NCI-H128 (cell line): ENCODE data around the gene KRTAP12-1.
"Not testable (repeated sequence)": the region's sequence is repeated elsewhere in the genome, so short reads cannot be mapped to it uniquely, and the experiment has no call there.

Experiments used
- DNase-seq: peaks from one replicate; lab custom pipeline; 2025; ENCODE audit not compliant: unreplicated experiment; lab: John Stamatoyannopoulos, UW

Gene KRTAP12-1

DNA sequence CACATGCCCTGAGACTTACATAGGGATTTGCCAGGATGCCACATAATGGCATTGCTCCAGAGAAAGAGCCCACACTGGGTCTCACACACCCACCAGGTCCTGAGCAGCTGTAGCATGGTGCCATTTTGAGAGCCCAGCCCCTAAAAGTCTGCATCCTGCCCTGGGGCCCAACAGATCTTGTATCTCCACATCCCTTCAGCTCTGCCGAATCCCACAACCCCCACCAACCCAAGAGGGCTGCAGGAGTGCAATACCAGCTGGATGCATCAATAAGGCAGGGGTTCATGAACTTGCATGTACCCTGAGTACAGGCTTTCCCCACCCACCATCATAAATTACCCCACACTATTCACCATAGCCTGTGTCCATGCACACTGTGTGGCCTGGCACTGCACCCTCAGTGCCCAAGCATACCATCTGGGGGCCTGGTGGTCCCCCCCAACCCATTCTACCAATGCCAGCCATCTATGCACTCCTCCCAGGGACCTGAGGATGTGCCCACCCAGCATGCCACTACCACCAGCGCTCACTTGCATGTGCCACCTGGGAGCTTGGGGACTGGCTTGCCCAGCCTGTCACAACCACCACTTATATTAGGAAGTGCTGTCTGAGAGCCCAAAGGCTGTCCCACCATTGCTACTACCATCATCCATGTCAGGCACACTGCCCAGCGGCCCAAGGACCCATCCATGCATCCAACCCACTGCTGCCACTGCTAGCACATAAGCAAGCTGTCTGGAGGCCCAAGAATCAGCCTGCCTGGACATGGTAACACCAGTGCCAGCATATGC is 11.1 kb downstream of the KRTAP12-1 start:
- DNase-seq: no peak

DNA sequence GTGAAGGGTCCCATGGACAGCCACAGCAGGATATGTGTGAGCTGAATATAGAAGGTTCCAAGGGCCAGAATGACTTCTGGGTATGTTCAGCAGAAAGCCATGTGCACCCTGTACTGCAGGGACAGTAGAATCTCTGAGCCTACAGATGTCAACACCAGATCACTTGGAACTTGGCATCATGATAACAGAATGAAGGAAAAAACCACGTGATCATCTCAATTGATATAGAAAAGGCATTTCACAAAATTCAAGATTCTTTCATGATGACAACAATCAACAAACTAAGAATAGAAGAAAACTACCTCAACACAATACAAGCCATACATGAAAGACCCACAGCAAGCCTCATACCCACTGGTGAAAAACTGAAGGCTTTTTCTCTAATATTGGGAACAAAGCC is 14.4 kb downstream of the KRTAP12-1 start:
- no peak for DNase-seq

DNA sequence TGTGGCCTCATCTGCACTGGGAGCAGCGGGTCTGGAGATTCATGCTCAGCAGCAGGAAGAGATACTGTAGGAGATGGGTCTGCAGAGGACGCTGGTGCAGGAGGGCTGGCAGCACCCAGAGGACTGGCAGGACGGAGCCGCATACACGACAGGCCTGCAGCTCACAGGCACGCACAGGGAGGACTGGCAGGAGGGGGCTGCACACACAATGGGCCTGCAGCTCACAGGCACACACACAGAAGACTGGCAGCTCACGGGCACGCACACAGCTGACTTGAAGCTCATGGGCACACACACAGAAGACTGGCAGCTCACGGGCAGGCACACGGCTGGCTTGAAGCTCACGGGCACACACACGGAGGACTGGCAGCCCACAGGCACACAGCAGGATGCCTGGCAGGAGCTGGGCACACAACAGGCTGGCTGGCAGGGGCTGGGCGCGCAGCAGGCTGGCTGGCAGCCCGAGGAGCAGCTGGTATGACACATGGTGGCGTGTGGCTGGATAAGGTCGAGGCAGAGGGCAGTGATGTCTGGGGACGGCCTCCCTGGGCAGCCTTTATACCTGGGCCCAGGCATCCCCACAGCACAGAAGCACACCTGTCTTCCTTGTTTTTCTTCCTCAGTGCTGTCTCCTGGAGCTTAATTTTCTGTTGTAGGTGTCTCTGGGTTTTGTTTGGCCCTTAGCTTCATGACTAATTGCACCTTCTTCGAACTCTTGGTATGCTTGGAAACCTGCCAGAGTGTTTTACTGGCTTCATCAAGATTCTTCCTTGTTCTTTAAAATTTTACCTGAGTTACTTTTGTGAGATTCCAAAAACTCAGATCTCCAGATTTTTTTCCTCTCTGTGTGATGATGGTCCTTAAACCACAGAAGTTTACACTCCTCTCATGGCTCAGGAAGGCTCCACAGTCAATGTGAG is 15.3 kb downstream of the KRTAP12-1 start, which contains the start of gene KRTAP12-2:
KRTAP12-2 (minus strand) TSS at position 527 of the 920 bp plus-strand sequence; CDS start at position 486, 41 bp downstream.
- no peak for DNase-seq

DNA sequence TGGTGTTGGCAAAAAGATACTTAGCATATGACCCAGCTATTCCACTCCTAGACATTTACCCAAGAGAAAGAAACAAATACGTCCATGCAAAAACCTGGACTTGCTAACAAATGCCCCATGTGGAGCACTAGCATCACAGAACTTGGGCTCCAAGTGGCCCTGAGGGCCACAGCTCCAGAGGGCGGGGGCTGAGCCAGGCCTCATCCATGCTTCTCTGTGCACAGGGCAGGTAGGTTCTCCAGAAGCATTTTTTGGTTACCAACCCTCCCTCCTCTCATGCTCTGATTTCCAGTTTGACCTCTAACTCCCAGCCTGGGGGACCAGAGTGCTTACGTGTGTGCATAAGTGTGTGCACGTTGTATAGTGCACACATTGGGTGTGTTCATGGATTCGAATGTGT is 17.3 kb downstream of the KRTAP12-1 start:
- no peak for DNase-seq

DNA sequence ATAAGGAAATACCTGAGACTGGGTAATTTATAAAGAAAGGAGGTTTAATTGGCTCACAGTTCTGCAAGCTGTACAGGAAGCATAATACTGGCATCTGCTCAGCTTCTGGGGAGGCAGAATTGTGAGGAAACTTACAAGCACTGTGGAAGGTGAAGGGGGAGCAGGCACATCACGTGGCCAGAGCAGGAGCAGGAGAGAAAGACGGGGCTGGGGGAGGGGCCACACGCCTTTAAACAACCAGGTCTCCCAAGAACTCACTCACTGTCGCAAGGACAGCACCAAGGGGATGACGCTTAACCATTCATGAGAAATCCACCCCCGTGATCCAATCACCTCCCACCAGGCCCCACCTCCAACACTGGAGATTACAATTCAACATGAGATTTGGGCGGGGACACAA is 20.4 kb downstream of the KRTAP12-1 start:
- not testable (repeated sequence) for DNase-seq

DNA sequence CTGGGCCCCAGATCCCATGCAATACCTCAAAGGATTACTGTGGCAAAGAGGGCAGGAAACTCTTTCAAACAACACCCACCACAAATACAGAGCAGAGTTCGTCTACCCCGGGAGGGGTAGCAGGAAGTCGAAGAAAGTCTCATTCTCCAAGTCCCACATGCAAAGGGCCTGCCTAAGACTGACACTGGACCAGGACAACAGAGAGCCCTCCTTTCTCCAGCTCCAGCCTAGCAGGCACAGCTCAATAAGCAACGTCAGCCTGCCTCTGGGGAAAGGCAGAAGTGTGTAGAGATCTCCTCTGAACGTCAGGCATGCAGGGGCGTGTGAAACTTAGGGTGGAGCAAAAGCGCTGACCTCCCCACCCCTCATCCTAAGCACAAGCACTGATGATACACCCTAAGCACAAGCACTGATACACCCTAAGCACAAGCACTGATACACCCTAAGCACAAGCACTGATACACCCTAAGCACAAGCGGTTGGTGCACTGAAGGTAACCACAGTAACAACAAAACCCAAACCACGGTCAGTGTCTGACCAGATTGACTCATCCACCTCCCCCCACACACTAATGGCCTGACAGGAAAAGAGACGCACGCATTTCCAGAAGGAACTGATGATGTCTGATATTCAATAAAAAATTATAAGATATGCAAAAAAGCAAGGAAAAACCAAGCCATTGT is 22.9 kb downstream of the KRTAP12-1 start:
- DNase-seq: no peak

DNA sequence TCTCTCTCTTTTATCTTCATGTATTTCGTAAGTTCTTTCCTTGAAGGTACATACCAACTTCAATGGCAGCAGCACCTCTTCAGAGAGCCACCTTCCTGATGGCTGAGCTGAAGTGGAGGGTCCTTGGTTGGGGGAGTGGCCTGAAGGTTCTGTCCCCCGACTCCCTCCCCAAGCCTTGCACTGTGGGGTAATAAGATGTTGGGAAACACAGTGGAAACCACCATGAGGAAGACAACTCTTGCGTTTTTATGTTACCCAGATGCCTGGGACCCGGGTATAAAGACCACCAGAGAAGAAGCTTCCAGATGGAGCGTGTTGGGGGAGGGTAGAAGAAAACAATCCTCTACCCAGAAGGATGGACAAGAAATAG is 23.4 kb downstream of the KRTAP12-1 start:
- no peak for DNase-seq

DNA sequence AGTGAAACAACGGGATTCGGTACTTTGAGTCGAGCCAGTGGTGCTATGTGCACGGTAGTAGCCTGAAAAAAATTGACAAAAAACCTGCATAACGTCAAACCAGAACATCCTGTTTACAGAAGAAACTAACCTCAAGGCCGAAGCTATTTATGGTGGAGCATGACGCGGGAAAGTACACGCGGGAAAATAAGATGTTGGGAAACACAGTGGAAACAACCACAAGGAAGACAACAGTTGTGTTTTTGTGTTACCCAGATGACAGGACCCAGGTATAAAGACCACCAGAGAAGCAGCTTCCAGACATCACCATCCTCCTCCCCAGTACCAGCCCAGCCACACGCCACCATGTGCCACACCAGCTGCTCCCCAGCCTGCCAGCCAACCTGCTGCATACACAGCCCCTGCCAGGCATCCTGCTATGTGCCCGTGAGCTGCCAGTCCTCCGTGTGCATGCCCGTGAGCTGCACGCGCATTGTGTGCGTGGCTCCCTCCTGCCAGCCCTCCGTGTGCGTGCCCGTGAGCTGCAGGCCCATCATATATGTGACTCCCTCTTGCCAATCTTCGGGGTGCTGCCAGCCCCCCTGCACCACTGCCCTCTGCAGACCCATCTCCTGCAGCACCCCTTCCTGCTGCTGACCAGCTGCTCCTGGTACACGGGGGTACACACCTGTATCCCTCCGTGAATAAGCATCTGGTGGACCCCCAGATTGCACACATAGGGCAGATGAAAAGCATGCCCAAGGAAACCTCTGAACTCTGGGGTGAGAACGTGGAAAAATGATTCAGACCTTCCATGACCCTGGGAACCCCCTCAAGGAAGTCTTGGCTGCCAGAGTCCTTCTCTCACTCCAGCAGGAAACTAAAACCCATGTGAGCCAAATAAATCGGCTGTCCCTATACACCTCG is 24.1 kb downstream of the KRTAP12-1 start, which contains the start of gene KRTAP12-3:
KRTAP12-3 (plus strand) TSS at position 298 of the 906 bp plus-strand sequence; CDS start at position 346, 48 bp downstream.
- DNase-seq: no peak

DNA sequence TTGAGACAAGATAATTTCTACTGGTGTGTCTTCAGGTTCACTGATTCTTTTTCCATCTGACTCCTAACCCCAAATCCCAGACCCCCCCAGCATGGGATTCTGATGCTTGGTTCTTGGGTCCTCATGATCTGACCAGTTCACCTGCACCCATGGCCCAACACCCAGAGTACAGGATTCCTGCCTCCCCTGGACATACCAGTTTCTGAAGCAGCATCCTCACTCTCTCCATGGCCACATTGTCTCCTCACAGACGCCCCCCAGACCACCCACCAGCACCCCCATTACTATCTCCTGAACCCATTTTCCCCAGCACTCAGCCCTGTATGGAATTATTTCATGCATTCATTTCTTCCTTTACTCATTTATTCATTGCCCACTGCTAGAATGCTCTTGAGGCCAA is 25.1 kb downstream of the KRTAP12-1 start:
- DNase-seq: no peak

DNA sequence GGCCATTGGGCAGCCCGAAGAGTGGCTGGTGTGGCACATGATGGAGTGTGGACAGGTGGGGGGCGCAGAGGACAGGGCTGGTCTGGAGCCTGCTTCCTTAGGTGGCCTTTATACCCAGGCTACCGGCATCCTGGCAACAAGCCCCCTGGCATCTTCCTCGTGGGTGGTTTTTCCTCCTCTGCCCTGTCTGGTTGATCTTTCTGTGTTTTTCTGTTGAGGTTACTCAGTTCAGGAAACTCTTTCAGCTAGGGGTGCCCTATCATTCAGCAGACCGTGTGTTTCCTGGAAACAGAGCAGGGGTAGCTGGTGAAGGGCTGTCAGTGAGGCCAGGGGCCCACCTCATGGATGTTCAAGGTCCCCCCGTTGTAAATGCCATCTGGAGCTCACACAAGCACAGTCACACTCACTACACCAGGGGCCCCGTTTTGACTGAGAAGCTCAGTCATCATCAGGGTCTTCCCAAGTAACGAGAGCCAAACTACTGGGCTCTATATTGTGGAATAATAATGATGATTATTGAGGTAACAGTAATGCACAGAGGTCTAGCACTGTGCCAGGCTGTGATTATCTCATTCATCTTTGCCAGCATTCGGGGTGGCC is 27.3 kb downstream of the KRTAP12-1 start, which contains the start of gene KRTAP12-4:
KRTAP12-4 (minus strand) TSS at position 84 of the 600 bp plus-strand sequence; CDS start at position 39, 45 bp downstream.
- DNase-seq: no peak

DNA sequence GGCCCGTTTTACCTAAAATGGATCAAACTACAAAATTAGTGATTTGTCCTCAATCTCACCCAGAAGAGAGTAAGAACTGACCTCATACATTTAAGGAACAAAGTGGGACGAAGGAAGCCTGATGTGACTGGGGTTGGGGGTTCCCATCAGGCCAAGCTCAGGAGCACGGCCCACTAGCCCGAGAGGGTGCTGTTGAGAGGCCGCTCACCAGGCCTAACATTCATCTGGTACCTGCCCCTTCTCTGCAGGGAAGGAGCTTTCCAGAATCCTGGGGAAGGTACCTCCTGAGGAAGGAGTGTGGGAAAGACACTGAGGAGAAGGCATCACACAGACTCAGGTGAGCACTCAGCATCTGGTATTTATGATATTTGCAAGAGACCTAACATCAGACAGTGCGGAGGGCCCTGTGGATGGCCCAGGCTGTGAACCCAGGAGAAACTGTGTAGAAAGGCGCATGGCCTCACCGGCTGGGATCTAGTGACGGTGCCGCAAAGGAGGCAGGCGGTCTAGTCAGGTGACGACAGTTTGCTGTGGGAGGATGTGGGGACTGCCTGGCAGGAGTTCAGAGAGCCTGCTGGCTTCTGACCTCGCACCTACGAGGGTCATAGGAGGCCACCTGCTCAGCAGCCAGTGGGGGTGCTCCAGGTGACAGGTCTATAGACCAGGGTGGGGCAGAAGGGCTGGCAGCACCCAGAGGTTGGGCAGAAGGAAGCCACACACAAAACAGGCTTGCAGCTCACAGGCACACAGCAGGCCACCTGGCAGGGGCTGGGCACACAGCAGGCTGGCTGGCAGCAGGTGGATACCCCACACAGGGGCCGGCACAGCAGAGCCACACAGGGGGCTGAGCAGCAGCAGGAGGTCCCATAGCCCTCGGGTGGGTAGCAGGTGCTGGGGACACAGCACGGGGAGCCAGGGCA is 28.0 kb downstream of the KRTAP12-1 start:
- DNase-seq: no peak

DNA sequence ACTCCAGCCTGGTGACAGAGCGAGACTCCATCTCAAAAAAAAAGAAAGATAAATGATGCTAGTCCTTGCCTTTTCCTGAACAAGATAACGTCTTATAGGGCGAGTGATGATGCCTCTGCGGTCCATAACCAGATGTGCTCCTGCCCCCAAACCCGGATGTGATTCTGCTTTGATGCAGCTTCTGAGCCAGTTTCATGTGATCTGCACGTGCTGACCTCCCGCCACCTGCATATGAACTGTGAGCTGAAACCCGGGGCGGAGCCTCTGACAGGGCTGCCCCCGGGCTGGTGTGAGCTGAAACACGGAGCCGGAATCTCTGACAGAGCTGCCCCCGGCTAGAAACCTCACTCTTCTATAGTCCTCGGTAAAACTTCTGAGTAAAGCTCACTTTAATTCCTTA is 28.8 kb downstream of the KRTAP12-1 start:
- DNase-seq: no peak

DNA sequence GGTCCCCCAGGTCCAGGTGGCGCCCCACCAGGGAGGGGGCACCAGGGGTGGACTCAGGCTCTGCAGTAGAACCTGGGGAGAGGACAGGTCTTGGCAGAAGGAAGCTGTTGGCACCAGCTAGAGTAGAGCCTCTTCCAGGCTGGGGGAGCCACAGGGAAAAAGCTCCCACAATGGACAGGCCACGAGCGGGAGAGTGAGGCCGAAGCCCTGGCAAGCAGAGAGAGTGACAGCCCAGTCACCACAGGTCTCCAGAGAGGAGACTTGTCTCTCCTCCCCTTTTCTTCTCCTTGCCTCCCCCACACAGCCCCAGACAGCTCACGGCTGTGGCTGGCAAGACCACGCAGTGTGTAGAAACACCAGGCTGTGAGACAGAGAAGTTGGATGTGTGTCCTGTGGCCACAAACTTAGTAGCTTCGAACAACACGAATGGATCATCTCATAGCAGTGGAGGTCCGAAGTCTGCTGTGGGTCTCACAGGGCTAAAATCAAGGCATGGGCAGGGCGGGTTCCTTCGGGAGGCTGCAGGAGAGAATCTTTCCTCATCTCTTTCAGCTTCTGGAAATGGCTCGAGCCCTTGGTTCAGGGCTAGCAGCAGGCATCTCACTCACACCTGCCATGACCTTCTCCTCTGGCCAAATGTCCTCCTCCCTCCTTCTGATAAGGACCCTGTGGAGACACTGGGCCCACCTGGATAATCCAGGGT is 30.8 kb downstream of the KRTAP12-1 start:
- no peak for DNase-seq

DNA sequence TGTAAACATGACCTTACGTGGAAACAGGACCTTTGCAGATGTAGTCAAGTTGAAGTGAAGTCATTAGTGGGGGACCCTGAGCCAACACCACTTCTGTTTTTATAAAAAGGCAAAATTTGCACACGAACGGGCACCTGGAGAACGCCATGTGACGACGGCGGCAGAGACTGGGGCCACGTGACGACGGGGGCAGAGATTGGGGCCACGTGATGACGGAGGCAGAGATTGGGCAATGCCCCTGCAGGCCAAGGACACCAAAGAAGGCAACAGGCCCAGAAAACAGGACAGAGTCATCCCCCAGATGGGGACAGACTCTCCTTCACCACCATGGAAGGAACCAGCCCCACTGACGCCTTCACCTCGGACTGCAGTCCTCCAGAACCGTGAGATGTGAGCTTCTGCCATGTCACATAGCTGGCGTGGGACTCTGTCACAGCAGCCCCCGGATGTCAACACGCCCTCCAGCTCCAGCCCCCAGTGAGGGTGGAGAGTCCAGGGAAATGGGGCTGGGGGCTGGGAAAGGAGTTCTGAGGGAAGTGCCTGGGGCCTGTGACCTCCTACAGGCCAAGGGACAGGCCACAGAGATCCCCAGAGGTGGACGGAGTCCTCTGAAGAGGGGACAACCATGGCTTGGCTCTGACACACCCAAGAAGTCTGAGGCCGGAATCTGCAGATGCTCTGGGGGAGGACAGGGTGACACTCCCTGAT is 31.5 kb downstream of the KRTAP12-1 start:
- no peak for DNase-seq

DNA sequence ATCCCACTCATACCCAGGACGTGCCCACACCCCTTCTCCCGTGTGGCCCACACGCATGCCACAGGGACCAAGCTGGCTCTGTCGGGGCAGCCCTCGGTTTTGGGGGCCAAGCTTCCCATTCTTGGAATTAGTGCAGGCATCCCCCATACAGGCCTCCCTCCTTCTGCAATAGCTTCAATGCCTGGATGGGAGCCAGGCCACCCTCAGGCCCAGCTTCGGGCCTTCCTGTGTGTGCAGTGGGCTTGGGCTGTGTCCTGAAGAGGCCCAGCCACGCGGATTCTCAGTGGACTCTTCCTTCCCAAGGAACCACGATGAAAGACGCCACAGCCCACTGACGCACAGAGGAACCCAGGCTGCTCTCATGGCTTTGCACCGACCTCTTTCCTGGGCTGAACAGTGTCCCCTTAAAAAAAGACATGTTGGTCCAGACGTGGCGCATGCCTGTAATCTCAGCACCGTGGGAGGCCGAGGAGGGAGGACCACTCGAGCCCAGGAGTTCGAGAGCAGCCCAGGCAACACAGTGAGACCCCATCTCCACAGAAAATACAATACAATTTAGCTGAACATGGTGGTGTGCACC is 32.4 kb downstream of the KRTAP12-1 start:
- no peak for DNase-seq

DNA sequence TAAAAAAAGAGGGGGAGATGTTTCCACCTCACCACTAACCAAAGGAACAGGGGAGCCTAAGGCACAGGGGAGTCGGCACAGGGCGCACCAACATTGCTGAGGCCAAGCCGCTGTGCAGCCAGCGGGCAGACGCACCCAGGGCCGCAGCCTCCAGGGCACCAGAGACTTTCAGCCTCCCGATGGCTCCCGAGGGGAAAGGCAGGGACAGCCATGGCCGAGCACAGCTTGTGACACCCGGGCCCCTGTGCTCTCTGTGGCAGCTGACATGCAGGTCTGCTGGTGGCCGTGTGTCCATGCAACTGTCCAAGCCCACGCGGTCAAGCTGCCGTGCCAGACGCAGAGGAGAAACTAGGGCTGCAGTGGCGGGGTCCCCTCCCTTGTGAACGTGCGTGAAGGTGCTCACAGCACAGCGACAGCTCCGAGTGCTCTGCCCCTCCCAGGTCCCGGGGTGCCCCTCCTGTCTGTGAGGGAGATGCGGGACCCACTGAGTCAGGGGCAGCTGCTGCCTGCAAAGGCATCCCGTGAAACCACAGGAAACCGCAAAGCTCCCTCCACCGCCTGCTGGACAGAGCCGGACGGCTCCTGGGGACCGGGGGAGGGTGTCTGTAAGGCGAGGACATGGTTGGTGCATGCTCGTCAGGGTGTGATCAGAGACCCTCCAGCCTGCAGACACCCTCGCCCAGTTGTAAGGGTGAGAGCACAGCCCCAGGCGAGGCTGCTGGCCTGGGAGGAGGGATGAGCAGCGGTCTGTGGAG is 33.2 kb downstream of the KRTAP12-1 start:
- no peak for DNase-seq
